Measurements from ENCODE around the gene OR2J3.
"Not testable (repeated sequence)": the region's sequence is repeated elsewhere in the genome, so short reads cannot be mapped to it uniquely, and the experiment has no call there.

Gene OR2J3

DNA sequence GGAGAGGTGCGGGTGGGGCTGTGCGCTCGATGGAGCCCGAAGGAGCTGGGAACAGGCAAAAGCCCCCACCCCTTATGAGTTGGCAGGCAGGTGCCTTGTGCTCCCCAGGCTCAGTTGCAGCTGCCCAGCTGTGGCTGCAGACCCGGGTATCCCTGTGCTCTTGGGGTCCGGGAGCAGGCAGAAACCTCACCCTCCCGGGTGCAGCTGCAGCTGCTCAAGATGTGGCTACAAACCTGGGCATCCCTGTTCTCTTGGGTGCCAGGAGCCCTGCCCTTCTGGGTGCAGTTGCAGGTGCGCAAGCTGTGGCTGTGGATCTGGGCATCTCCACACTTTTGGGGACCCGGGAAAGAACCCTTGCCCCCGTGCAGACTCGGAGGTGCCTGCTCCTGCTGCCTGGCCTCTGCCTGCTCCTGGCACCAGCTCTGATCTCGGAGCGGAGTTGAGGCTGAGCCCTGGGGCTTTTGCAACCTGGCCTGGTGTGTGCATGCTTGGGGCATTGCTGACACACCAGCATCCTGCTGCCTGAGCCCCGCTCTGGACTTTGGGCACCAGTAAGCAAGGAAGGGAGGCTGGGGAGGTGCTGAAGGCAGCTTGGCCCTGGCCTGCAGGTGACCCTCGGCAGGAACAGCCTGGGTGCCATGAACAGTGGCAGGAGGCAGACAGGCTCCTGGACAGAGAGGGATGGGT lies 21.6 kb downstream of the OR2J3 start:
- Histone ChIP-seq H3K9me3 (ENCODE audit: control insufficient read depth, low read depth, low read length) (no peaks in the 10 kb centered on the region), H3K27me3 (ENCODE audit: control insufficient read depth, insufficient read depth, low read length) (no peaks in the 10 kb centered on the region), H3K4me1 (ENCODE audit: control insufficient read depth, low read depth, low read length) (no peaks in the 10 kb centered on the region), H3K9ac (ENCODE audit: low read length) (no peak overlapping the region), H3K4me3 (ENCODE audit: low read length) (no peak overlapping the region), H3K36me3 (ENCODE audit: control insufficient read depth, low read depth, low read length) (no peaks in the 10 kb centered on the region), H3K27ac (ENCODE audit: low read length) (no peak overlapping the region)

DNA sequence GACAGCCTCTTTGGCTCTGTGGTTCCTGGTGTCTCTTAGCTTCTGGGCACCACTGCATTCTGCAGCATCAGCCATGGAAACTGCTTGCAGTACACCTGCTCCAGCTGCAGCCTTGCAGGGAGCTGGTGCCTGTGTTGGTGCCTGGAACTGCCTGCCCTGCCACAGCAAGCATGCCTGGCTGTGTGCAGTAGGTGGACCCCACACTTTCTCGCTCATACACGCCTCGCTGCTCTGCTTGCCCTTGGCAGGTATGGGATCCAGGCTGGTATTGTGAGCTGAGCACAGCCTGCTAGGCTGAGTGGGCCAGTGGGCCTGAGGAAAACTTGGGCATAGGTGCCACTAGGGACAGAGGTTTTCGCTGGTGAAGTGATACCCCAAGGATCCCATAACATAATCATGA lies 22.8 kb downstream of the OR2J3 start:
- Histone ChIP-seq H3K27me3 (ENCODE audit: control insufficient read depth, insufficient read depth, low read length) (no peaks in the 10 kb centered on the region), H3K4me3 (ENCODE audit: low read length) (no peak overlapping the region), H3K9me3 (ENCODE audit: control insufficient read depth, low read depth, low read length) (no peaks in the 10 kb centered on the region), H3K4me1 (ENCODE audit: control insufficient read depth, low read depth, low read length) (no peaks in the 10 kb centered on the region), H3K27ac (ENCODE audit: low read length) (no peak overlapping the region), H3K36me3 (ENCODE audit: control insufficient read depth, low read depth, low read length) (no peaks in the 10 kb centered on the region), H3K9ac (ENCODE audit: low read length) (no peak overlapping the region)

DNA sequence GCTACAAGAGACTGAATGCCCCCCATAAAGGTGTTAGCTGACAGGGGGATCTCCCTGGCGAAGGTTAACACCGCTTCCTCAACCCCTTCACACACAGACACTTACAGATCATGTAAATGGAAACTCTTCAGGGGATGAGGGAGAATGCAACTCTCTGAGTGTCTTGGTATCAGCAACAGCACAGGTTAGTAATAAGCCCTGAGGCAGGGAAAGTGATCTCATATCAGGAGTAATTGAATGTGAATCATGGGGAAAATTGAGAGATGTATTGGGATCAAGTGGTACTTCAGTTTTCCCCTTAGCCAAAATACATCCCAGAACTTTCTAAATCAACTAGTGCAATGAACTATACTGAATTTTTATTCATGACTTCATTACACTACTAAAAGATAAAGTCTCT lies 23.8 kb downstream of the OR2J3 start:
- Histone ChIP-seq H3K9ac (ENCODE audit: low read length) (no peak overlapping the region), H3K27ac (ENCODE audit: low read length) (no peak overlapping the region), H3K27me3 (ENCODE audit: control insufficient read depth, insufficient read depth, low read length) (no peaks in the 10 kb centered on the region), H3K4me3 (ENCODE audit: low read length) (no peak overlapping the region), H3K36me3 (ENCODE audit: control insufficient read depth, low read depth, low read length) (no peaks in the 10 kb centered on the region), H3K9me3 (ENCODE audit: control insufficient read depth, low read depth, low read length) (no peaks in the 10 kb centered on the region), H3K4me1 (ENCODE audit: control insufficient read depth, low read depth, low read length) (no peaks in the 10 kb centered on the region)

DNA sequence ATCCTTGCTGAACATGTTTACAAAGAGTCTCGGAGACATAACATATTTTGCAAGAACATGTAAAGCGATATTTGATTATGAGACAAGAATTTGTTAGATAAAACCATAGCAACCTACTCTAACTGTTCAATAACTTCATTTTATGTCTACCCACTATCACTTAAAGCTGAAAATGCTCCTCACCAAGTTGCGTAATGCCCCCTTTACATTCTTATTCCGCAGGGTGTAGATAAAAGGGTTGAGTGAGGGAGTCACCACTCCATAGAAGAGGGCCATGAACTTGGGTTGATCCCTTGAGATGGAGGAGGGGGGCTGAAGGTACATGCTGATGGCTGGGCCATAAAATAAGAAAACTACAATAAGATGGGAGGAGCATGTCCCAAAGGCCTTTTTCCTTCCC lies 29.9 kb downstream of the OR2J3 start:
- H3K4me1 ChIP-seq (ENCODE audit: control insufficient read depth, low read depth, low read length), result no peaks in the 10 kb centered on the region

DNA sequence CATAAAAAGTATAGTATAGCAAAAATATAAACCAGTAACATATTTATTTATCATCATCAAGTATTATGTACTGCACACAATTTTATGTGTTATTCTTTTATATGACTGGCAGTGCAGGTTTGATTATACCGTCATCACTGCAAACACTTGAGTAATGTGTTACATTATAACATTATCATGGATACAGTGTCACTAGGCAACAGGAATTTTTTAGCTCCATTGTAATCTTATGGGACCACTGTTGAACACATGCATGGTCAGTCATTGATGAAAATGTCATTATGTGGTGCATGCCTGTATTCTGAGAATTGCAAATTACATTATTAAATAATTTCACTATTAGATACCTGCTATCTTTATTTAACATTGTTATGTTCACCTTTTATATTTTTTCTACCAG lies 33.7 kb downstream of the OR2J3 start:
- Histone ChIP-seq H3K9ac (ENCODE audit: low read length) (no peak overlapping the region), H3K27me3 (ENCODE audit: control insufficient read depth, insufficient read depth, low read length) (no peaks in the 10 kb centered on the region), H3K36me3 (ENCODE audit: control insufficient read depth, low read depth, low read length) (no peaks in the 10 kb centered on the region), H3K9me3 (ENCODE audit: control insufficient read depth, low read depth, low read length) (peaks cover 8% of the 10 kb centered on the region), H3K27ac (ENCODE audit: low read length) (no peak overlapping the region), H3K4me3 (ENCODE audit: low read length) (no peak overlapping the region), H3K4me1 (ENCODE audit: control insufficient read depth, low read depth, low read length) (no peaks in the 10 kb centered on the region)

More for the DNA sequence above, 29.9 kb downstream of the OR2J3 start:
- no peaks in the 10 kb centered on the region for H3K27me3 ChIP-seq (ENCODE audit: control insufficient read depth, insufficient read depth, low read length)
- H3K27ac ChIP-seq (ENCODE audit: low read length), result no peak overlapping the region
- H3K9ac ChIP-seq (ENCODE audit: low read length), result no peak overlapping the region
- no peaks in the 10 kb centered on the region for H3K36me3 ChIP-seq (ENCODE audit: control insufficient read depth, low read depth, low read length)
- no peak overlapping the region for H3K4me3 ChIP-seq (ENCODE audit: low read length)
- peaks cover 4% of the 10 kb centered on the region for H3K9me3 ChIP-seq (ENCODE audit: control insufficient read depth, low read depth, low read length)

DNA sequence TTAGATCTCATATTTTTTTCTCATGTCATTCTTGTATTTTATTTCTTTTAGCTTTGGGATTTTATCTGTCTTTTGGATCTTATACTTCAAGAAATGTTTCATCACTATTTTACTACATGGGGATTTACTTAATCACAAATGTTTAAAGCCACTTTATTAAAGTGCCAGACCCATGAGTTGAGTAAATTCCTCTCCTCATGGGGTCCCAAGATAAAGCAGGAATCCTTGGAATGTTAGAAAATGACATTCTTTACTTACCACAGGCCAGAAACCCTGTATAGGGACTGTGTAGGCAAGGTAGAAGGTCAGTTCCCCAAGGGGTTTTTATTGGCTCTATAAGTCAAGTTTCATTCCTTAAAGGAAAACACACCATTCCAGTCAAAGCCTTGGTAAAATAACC lies 34.5 kb downstream of the OR2J3 start:
- no peaks in the 10 kb centered on the region for H3K36me3 ChIP-seq (ENCODE audit: control insufficient read depth, low read depth, low read length)
- H3K27me3 ChIP-seq (ENCODE audit: control insufficient read depth, insufficient read depth, low read length), result no peaks in the 10 kb centered on the region
- H3K27ac ChIP-seq (ENCODE audit: low read length), result no peak overlapping the region
- no peaks in the 10 kb centered on the region for H3K4me1 ChIP-seq (ENCODE audit: control insufficient read depth, low read depth, low read length)
- H3K9me3 ChIP-seq (ENCODE audit: control insufficient read depth, low read depth, low read length), result peaks cover 8% of the 10 kb centered on the region
- no peak overlapping the region for H3K4me3 ChIP-seq (ENCODE audit: low read length)
- H3K9ac ChIP-seq (ENCODE audit: low read length), result no peak overlapping the region

DNA sequence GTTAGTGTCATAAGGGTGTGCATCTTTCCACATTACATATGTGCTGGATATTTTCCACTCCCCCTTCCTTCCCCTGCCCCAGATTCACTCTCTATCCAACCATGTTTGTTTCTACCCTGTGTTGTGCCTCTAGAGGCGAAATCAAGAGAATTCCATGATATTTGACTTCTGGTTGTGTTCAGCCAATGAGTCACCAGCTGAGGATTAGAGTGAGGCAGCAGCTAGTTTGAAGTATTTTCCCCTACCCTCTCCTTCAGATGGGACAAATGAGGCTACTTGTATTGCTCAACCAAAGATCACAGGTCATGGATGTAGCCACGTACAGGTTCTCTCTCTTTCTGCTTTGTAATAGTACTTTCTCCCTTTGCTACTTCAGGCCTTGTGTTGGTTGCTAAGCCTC lies 38.3 kb downstream of the OR2J3 start:
- Histone ChIP-seq H3K9ac (ENCODE audit: low read length) (no peak overlapping the region), H3K4me1 (ENCODE audit: control insufficient read depth, low read depth, low read length) (no peaks in the 10 kb centered on the region), H3K4me3 (ENCODE audit: low read length) (no peak overlapping the region), H3K27ac (ENCODE audit: low read length) (no peak overlapping the region), H3K36me3 (ENCODE audit: control insufficient read depth, low read depth, low read length) (no peaks in the 10 kb centered on the region), H3K27me3 (ENCODE audit: control insufficient read depth, insufficient read depth, low read length) (no peaks in the 10 kb centered on the region), H3K9me3 (ENCODE audit: control insufficient read depth, low read depth, low read length) (peaks cover 8% of the 10 kb centered on the region)

DNA sequence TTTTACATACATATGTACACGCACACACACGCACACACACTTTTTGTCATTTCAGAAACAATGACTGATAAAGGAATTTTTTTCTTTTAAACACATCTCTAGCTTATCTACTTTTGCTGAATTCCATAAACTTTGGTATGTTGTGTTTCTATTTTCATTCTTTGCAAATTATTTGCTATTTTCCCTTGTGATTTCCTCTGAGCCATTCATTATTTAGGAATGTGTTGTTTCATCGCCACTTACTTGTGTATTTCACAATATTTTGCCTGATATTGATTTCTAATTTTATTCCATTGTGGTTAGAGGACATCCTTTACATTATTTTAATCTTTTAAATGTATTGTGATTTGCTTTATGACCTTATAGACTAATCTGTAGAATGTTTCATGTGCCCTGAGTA lies 39.2 kb downstream of the OR2J3 start:
- no peak overlapping the region for H3K27ac ChIP-seq (ENCODE audit: low read length)
- H3K4me3 ChIP-seq (ENCODE audit: low read length), result no peak overlapping the region
- no peak overlapping the region for H3K9ac ChIP-seq (ENCODE audit: low read length)
- H3K27me3 ChIP-seq (ENCODE audit: control insufficient read depth, insufficient read depth, low read length), result no peaks in the 10 kb centered on the region
- no peaks in the 10 kb centered on the region for H3K4me1 ChIP-seq (ENCODE audit: control insufficient read depth, low read depth, low read length)
- H3K9me3 ChIP-seq (ENCODE audit: control insufficient read depth, low read depth, low read length), result peaks cover 8% of the 10 kb centered on the region
- no peaks in the 10 kb centered on the region for H3K36me3 ChIP-seq (ENCODE audit: control insufficient read depth, low read depth, low read length)

DNA sequence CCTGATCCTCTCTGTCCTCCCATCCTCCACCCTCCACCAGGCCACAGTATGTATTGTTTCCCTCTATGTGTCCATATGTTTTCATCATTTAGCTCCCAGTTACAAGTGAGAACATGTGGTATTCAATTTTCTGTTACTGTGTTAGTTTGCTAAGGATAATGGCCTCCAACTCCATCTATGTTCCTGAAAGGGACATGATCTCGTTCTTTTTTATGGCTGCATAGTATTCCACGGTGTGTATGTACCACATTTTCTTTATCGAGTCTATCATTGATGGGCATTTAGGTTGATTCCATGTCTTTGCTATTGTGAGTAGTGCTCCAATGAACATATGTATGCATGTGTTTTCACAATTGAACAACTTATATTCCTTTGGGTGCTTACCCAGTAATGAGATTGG lies 41.6 kb downstream of the OR2J3 start:
- H3K27ac ChIP-seq (ENCODE audit: low read length); H3K4me1 ChIP-seq (ENCODE audit: control insufficient read depth, low read depth, low read length); H3K36me3 ChIP-seq (ENCODE audit: control insufficient read depth, low read depth, low read length); H3K4me3 ChIP-seq (ENCODE audit: low read length); H3K9ac ChIP-seq (ENCODE audit: low read length); H3K9me3 ChIP-seq (ENCODE audit: control insufficient read depth, low read depth, low read length); H3K27me3 ChIP-seq (ENCODE audit: control insufficient read depth, insufficient read depth, low read length): not testable (repeated sequence)

DNA sequence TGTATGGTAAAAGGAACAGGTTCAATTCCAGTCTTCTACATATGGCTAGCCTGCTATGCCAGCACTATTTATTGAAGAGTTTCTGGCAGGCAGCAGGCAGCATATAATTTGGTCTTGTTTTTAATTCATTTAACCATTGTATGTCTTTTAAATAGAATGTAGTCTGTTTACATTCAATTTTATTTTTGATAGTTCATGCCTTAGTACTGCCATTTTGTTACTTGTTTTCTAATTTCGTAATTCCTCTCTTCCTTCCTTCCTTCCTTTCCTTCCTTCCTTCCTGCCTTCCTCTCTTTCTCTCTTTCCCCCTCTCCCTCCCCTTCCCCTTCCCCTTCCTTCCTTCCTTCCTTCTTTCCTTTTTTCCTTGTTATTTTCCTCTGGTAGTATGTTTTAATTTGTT lies 45.2 kb downstream of the OR2J3 start:
- no peaks in the 10 kb centered on the region for H3K27me3 ChIP-seq (ENCODE audit: control insufficient read depth, insufficient read depth, low read length)

DNA sequence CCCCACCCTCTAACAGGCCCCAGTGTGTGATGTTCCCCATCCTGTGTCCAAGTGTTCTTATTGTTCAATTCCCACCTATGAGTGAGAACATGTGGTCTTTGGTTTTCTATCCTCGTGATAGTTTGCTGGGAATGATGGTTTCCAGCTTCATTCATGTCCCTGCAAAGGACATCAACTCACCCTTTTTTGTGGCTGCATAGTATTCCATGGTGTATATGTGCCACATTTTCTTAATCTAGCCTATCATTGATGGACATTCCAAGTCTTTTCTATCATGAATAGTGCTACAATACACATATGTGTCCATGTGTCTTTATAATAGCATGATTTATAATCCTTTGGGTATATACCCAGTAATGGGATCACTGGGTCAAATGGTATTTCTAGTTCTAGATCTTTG lies 47.3 kb downstream of the OR2J3 start:
- H3K9me3 ChIP-seq (ENCODE audit: control insufficient read depth, low read depth, low read length); H3K36me3 ChIP-seq (ENCODE audit: control insufficient read depth, low read depth, low read length); H3K27me3 ChIP-seq (ENCODE audit: control insufficient read depth, insufficient read depth, low read length); H3K9ac ChIP-seq (ENCODE audit: low read length); H3K27ac ChIP-seq (ENCODE audit: low read length); H3K4me3 ChIP-seq (ENCODE audit: low read length); H3K4me1 ChIP-seq (ENCODE audit: control insufficient read depth, low read depth, low read length): not testable (repeated sequence)

More for the DNA sequence above, 45.2 kb downstream of the OR2J3 start:
- Histone ChIP-seq H3K27ac (ENCODE audit: low read length) (no peak overlapping the region), H3K9me3 (ENCODE audit: control insufficient read depth, low read depth, low read length) (no peaks in the 10 kb centered on the region), H3K9ac (ENCODE audit: low read length) (no peak overlapping the region), H3K4me3 (ENCODE audit: low read length) (no peak overlapping the region), H3K36me3 (ENCODE audit: control insufficient read depth, low read depth, low read length) (no peaks in the 10 kb centered on the region), H3K4me1 (ENCODE audit: control insufficient read depth, low read depth, low read length) (no peaks in the 10 kb centered on the region)

DNA sequence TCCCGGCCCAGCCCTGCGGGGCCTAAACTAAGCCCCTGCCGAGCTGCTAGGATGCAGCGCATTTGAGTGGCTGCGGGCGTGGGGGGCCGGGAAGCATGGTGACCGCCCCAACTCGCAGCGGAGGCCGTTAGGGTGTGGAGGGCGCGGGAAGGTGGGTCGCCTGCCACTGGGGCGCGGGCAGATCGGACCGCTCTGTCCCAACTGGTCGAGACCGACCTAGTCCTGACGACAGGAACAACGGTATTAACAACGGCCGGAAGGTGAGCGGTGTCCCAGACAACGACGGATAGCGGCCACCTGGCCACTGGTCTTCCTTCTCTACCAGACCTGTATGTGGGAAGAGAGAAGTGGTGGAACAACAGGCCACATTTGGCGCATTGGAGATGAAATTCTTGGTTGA lies 52.1 kb downstream of the OR2J3 start:
- not testable (repeated sequence) for H3K27ac ChIP-seq (ENCODE audit: low read length); H3K9me3 ChIP-seq (ENCODE audit: control insufficient read depth, low read depth, low read length); H3K36me3 ChIP-seq (ENCODE audit: control insufficient read depth, low read depth, low read length); H3K27me3 ChIP-seq (ENCODE audit: control insufficient read depth, insufficient read depth, low read length); H3K4me3 ChIP-seq (ENCODE audit: low read length); H3K4me1 ChIP-seq (ENCODE audit: control insufficient read depth, low read depth, low read length); H3K9ac ChIP-seq (ENCODE audit: low read length)

Measured in iPS-18a (cell line).